OCI-LY3 (cell line): Measurements from ENCODE around the gene KRT4.

Experiments used
- H2AFZ ChIP-seq: fragments of 200-600, 300-600 bp; shearing (Covaris generic); 2 replicates; pipeline ENCODE4 v1.6.0; 2014; ENCODE audit warnings: antibody characterized with exemption, low read depth, low read length
- H3K27ac ChIP-seq: fragments of 200-600, 300-600 bp; sonication (generic); 2 replicates; pipeline ENCODE4 v1.5.1; 2014; ENCODE audit warnings: mild to moderate bottlenecking, low read length, moderate library complexity, mixed read lengths
- H3K27me3 ChIP-seq: fragments of 200-600, 300-600 bp; sonication (generic); 2 replicates; pipeline ENCODE4 v1.6.1; 2014; ENCODE audit warnings: low read depth, low read length, mixed read lengths
- H3K36me3 ChIP-seq: fragments of 200-600, 300-600 bp; sonication (generic); replicated peaks from 2 replicates; pipeline ENCODE3; 2014; ENCODE audit warnings: low read depth, low read length, mixed read lengths
- H3K4me1 ChIP-seq: fragments of 300-600, 200-600 bp; sonication (generic); 2 replicates; pipeline ENCODE4 v1.6.1; 2014; ENCODE audit warnings: low read length, mixed read lengths
- H3K4me2 ChIP-seq: fragments of 200-600, 300-600 bp; sonication (generic); 2 replicates; pipeline ENCODE4 v1.6.1; 2014; ENCODE audit warnings: low read length, mixed read lengths
- H3K4me3 ChIP-seq: fragments of 300-600, 200-600 bp; sonication (generic); 2 replicates; pipeline ENCODE4 v1.5.1; 2014; ENCODE audit warnings: antibody characterized with exemption, mild to moderate bottlenecking, low read length, moderate library complexity
- H3K79me2 ChIP-seq: fragments of 300-600, 200-600 bp; shearing (Covaris generic); 2 replicates; pipeline ENCODE4 v1.6.1; 2014; ENCODE audit warnings: mild to moderate bottlenecking, low read length, mixed read lengths
- H3K9ac ChIP-seq: fragments of 300-600, 200-600 bp; shearing (Covaris generic); 2 replicates; pipeline ENCODE4 v1.6.0; 2014; ENCODE audit warnings: mild to moderate bottlenecking, low read length, moderate library complexity
- H3K9me3 ChIP-seq: fragments of 200-600, 300-600 bp; shearing (Covaris generic); 2 replicates; pipeline ENCODE4 v1.6.1; 2014; ENCODE audit warnings: low read length, mixed read lengths; ENCODE audit not compliant: insufficient read depth
- H4K20me1 ChIP-seq: fragments of 200-600, 300-600 bp; sonication (generic); 2 replicates; pipeline ENCODE4 v1.6.1; 2016; ENCODE audit warnings: low read length, mixed read lengths; ENCODE audit not compliant: insufficient read depth
- CTCF ChIP-seq: fragments of 200-600, 300-600 bp; sonication (generic); IDR thresholded peaks from 2 replicates; pipeline ENCODE4 v1.5.1; 2014; ENCODE audit warnings: antibody characterized with exemption, low read length, low read depth
- EZH2phosphoT487 ChIP-seq: fragments of 200-600 bp; shearing (Covaris generic); IDR thresholded peaks from 2 replicates; pipeline ENCODE4 v1.6.1; 2018; ENCODE audit warnings: antibody characterized with exemption, mixed run types, low read depth

Gene KRT4

GRCh38 chr12:52849511-52849910 is 35.6 kb upstream of the KRT4 start:
- Histone ChIP-seq H4K20me1 (no peaks in the 10 kb centered on the region), H3K79me2 (no peaks in the 10 kb centered on the region), H3K4me1 (no peaks in the 10 kb centered on the region), H2AFZ (no peak overlapping the region), H3K4me3 (no peak overlapping the region), H3K4me2 (no peak overlapping the region), H3K9ac (no peak overlapping the region), H3K27me3 (peaks cover 10% of the 10 kb centered on the region), H3K9me3 (no peaks in the 10 kb centered on the region), H3K36me3 (no peaks in the 10 kb centered on the region), H3K27ac (no peak overlapping the region)
- TF ChIP-seq EZH2phosphoT487 (no peak), CTCF (no peak)

GRCh38 chr12:52848661-52849255 is 34.8 kb upstream of the KRT4 start, which contains the start of gene KRT78:
Gene KRT78, minus strand, starts transcription at chr12:52848994. Its CDS starts 64 bp downstream, at chr12:52848930.
- no peak within 1 kb of the TSS for H3K9ac ChIP-seq
- H3K4me2 ChIP-seq, result no peak within 1 kb of the TSS
- no peaks in the 10 kb centered on the region for H3K9me3 ChIP-seq
- no peaks in the 10 kb centered on the region for H3K36me3 ChIP-seq
- no peak within 1 kb of the TSS for H3K4me3 ChIP-seq
- H4K20me1 ChIP-seq, result no peaks in the 10 kb centered on the region
- no peak within 1 kb of the TSS for H2AFZ ChIP-seq
- no peaks in the 10 kb centered on the region for H3K79me2 ChIP-seq
- H3K4me1 ChIP-seq, result peaks cover 1% of the 10 kb centered on the region; the same call in 1 of the 2 replicates
- H3K27me3 ChIP-seq, result peaks cover 7% of the 10 kb centered on the region
- TF ChIP-seq EZH2phosphoT487 (no peak), CTCF (no peak)
- no peak within 1 kb of the TSS for H3K27ac ChIP-seq

- no peak overlapping the region for H3K27ac ChIP-seq
- H3K4me2 ChIP-seq, result no peak overlapping the region
- H3K9me3 ChIP-seq, result no peaks in the 10 kb centered on the region
- peaks cover 4% of the 10 kb centered on the region for H3K27me3 ChIP-seq
- H3K4me1 ChIP-seq, result peaks cover 4% of the 10 kb centered on the region; the same call in 1 of the 2 replicates
- H3K4me3 ChIP-seq, result no peak overlapping the region
- no peaks in the 10 kb centered on the region for H3K36me3 ChIP-seq
- H2AFZ ChIP-seq, result no peak overlapping the region
- TF ChIP-seq EZH2phosphoT487 (no peak), CTCF (no peak)
- no peak overlapping the region for H3K9ac ChIP-seq
- H3K79me2 ChIP-seq, result no peaks in the 10 kb centered on the region
- no peaks in the 10 kb centered on the region for H4K20me1 ChIP-seq
Observed at GRCh38 chr12:52847335-52848102, 33.6 kb upstream of the KRT4 start.

- no peak overlapping the region for H2AFZ ChIP-seq
- H3K4me1 ChIP-seq, result peaks cover 4% of the 10 kb centered on the region; the same call in 1 of the 2 replicates
- no peak for TF ChIP-seq EZH2phosphoT487
- TF ChIP-seq CTCF, result no peak
- H4K20me1 ChIP-seq, result no peaks in the 10 kb centered on the region
- H3K9me3 ChIP-seq, result no peaks in the 10 kb centered on the region
- H3K4me3 ChIP-seq, result no peak overlapping the region
- H3K79me2 ChIP-seq, result no peaks in the 10 kb centered on the region
- no peak overlapping the region for H3K27ac ChIP-seq
- H3K27me3 ChIP-seq, result peaks cover 6% of the 10 kb centered on the region
- no peaks in the 10 kb centered on the region for H3K36me3 ChIP-seq
- H3K4me2 ChIP-seq, result no peak overlapping the region
- no peak overlapping the region for H3K9ac ChIP-seq
Observed at GRCh38 chr12:52846356-52846970, 32.5 kb upstream of the KRT4 start.
